ENCODE measurements around the gene RAD23A.

GRCh38 chr19:12944104-12944674 is 1.5 kb upstream of the RAD23A start:
- TF ChIP-seq CTCF (IDR thresholded peaks at IDR 0.05) (no peak), POLR2A (IDR thresholded peaks at IDR 0.05) (no peak)

All from prostate gland (tissue), 2 donors.